ENCODE measurements around the gene AHCTF1. TPM values are rescaled to one million over a fixed set of nuclear protein-coding genes. Genes with fewer than 3 reads are reported as not detected.
"Not testable (repeated sequence)": the region's sequence is repeated elsewhere in the genome, so short reads cannot be mapped to it uniquely, and the experiment has no call there.

Gene AHCTF1
- total and polyA plus RNA-seq, 4 experiments from 2014 or later: 5.7 to 59.0 (median 38.8) TPM

DNA sequence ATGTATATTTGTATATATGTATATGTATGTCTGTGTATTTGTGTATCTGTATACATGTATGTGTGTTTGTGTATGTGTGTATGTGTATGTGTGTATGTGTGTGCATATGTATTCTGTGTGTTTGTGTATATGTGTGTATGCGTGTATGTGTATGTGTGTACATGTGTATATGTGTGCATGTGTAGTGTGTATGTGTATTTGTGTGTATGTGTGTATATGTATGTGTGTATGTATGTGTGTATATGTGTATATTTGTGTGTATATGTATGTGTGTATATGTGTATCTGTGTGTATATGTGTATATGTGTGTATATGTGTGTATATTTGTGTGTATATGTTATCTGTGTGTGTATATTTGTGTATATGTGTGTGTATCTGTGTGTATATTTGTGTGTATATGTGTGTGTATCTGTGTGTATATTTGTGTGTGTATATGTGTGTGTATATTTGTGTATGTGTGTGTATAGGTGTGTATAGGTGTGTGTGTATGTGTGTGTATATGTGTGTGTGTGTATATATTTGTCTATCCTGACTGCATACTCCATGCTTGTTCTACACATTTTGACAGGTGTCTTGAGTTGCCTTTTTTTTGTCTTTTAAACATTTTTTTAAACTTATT is 106.1 kb downstream of the AHCTF1 start:
- peaks cover 3 to 10% of the 10 kb centered on the region in 2 donors for H3K36me3 Mint-ChIP-seq
- H3K9me3 ChIP-seq (ENCODE audit: control insufficient read depth in 1 of 2, low read length in 2 of 2): no peaks in the 10 kb centered on the region
- H3K27me3 Mint-ChIP-seq: peaks cover 1 to 7% of the 10 kb centered on the region in 2 donors
- intact Hi-C loops (cut with micrococcal nuclease): no loop called here
- DNase-seq: no peak
- H3K4me3 Mint-ChIP-seq: no peak overlapping the region
- no peak overlapping the region for H3K4me3 ChIP-seq (ENCODE audit: low read length in 2 of 2)
- ChIA-PET POLR2A (ENCODE audit: partially characterized antibody) (no interaction called here), CTCF (ENCODE audit: partially characterized antibody) (no interaction called here)
- H3K4me1 Mint-ChIP-seq: peaks cover 0 to 16% (median 4%) of the 10 kb centered on the region in 4 donors
- H3K36me3 ChIP-seq (ENCODE audit: insufficient read depth, low read length): no peaks in the 10 kb centered on the region
- H3K27me3 ChIP-seq (ENCODE audit: insufficient read depth, low read length): no peaks in the 10 kb centered on the region
- H3K4me1 ChIP-seq (ENCODE audit: insufficient read depth, low read length): peaks cover 6% of the 10 kb centered on the region
- H3K27ac ChIP-seq (ENCODE audit: low read depth, low read length): no peak overlapping the region
- H3K9me3 Mint-ChIP-seq: peaks cover 4 to 19% (median 14%) of the 10 kb centered on the region in 8 donors
- H3K27ac Mint-ChIP-seq: no peak overlapping the region

DNA sequence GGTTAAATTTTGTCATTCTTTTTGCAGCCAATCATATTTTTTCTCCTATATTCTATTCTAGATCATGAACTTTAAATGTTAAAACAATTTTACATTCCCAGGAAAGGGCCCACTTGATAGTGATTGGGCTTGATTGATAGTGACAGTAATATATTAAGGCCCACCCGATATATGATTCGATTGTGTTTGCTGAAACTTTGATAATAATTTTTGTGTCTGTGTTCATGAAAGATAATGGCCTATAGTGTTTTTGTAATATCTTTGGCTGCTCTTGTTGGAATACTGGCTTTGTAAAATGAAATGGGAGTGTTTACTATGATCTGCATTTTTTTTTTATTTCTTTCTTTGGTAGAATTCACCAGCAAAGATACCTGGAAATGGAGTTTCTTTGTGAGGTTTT is 107.2 kb downstream of the AHCTF1 start:
- Mint-ChIP-seq H3K9me3 (peaks cover 4 to 14% (median 11%) of the 10 kb centered on the region in 8 donors), H3K27ac (no peak overlapping the region), H3K27me3 (peaks cover 1 to 9% of the 10 kb centered on the region in 2 donors), H3K4me3 (no peak overlapping the region), H3K36me3 (peaks cover 2 to 6% of the 10 kb centered on the region in 2 donors), H3K4me1 (peaks cover 0 to 19% (median 5%) of the 10 kb centered on the region in 4 donors)
- Histone ChIP-seq H3K27ac (ENCODE audit: low read depth, low read length) (no peak overlapping the region), H3K36me3 (ENCODE audit: insufficient read depth, low read length) (no peaks in the 10 kb centered on the region), H3K27me3 (ENCODE audit: insufficient read depth, low read length) (no peaks in the 10 kb centered on the region), H3K4me3 (ENCODE audit: low read length in 2 of 2) (no peak overlapping the region), H3K4me1 (ENCODE audit: insufficient read depth, low read length) (peaks cover 6% of the 10 kb centered on the region), H3K9me3 (ENCODE audit: control insufficient read depth in 1 of 2, low read length in 2 of 2) (no peaks in the 10 kb centered on the region)
- no peak for DNase-seq
- POLR2A ChIA-PET (ENCODE audit: partially characterized antibody): no interaction called here
- intact Hi-C loops (cut with micrococcal nuclease): no loop called here
- CTCF ChIA-PET (ENCODE audit: partially characterized antibody): no interaction called here

GRCh38 chr1:246822154-246822553 is 109.6 kb downstream of the AHCTF1 start:
- H3K4me3 Mint-ChIP-seq; H3K4me1 ChIP-seq (ENCODE audit: insufficient read depth, low read length); intact Hi-C loops (cut with micrococcal nuclease); POLR2A ChIA-PET (ENCODE audit: partially characterized antibody); H3K36me3 ChIP-seq (ENCODE audit: insufficient read depth, low read length); H3K36me3 Mint-ChIP-seq; H3K9me3 ChIP-seq (ENCODE audit: control insufficient read depth in 1 of 2, low read length in 2 of 2); H3K27me3 Mint-ChIP-seq; DNase-seq; CTCF ChIA-PET (ENCODE audit: partially characterized antibody); H3K4me3 ChIP-seq (ENCODE audit: low read length in 2 of 2); H3K9me3 Mint-ChIP-seq; H3K27ac ChIP-seq (ENCODE audit: low read depth, low read length); H3K27me3 ChIP-seq (ENCODE audit: insufficient read depth, low read length): not testable (repeated sequence)
- peak overlapping the region in 1 of 7 donors; percentile 64 for H3K27ac Mint-ChIP-seq
- peaks cover 0 to 19% (median 6%) of the 10 kb centered on the region in 4 donors for H3K4me1 Mint-ChIP-seq

DNA sequence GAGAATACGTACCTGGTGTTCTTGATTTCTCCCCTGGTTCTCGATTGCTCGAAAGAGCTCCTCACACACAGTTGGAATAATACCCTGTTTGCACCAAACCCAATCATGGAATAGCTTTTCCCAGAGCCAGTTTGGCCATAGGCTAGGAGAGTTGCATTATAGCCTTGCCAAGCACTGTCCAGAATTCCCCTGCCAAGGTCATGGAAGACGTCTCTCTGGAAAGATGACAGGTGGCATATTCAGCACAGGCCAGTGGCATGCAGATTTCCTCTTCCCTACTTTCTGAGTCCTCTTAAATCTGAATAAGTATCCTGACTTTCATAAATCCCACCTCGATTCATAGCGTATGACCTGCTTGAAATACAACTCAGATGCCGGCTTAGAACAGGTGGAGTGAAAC is 111.1 kb downstream of the AHCTF1 start:
- Histone ChIP-seq H3K9me3 (ENCODE audit: control insufficient read depth in 1 of 2, low read length in 2 of 2) (no peaks in the 10 kb centered on the region), H3K27ac (ENCODE audit: low read depth, low read length) (no peak overlapping the region), H3K27me3 (ENCODE audit: insufficient read depth, low read length) (no peaks in the 10 kb centered on the region), H3K4me3 (ENCODE audit: low read length in 2 of 2) (no peak overlapping the region), H3K4me1 (ENCODE audit: insufficient read depth, low read length) (peaks cover 6% of the 10 kb centered on the region), H3K36me3 (ENCODE audit: insufficient read depth, low read length) (no peaks in the 10 kb centered on the region)
- intact Hi-C loops (cut with micrococcal nuclease): no loop called here
- CTCF ChIA-PET (ENCODE audit: partially characterized antibody): interaction anchor here (0.6 kb wide), 1 partner anchor 760 kb away, joined by 3 read pairs; no protein-coding TSS in a partner anchor
- no peak for DNase-seq
- Mint-ChIP-seq H3K27me3 (peaks cover 1 to 3% of the 10 kb centered on the region in 2 donors), H3K4me1 (peaks cover 0 to 19% (median 6%) of the 10 kb centered on the region in 4 donors), H3K9me3 (peaks cover 0 to 10% (median 0%) of the 10 kb centered on the region in 8 donors), H3K36me3 (no peaks in the 10 kb centered on the region), H3K27ac (no peak overlapping the region), H3K4me3 (no peak overlapping the region)
- POLR2A ChIA-PET (ENCODE audit: partially characterized antibody): no interaction called here

DNA sequence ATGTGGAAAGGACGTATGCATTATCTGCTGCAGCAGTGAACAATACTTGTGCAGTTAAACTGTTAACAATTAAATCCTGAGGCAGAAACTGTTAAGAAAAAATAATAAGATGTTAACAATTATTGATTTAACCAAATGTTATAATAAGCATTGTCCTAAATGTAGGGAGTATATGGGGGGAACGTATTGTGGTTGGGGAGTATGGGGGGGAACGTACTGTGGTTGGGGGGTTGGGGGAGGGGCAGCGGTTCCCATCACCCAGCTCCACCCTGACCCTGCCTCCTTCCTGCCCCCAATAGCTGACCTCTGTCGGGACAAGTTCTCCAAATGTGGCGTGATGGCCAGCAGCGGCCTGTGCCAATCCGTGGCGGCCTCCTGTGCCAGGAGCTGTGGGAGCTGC is 114.0 kb downstream of the AHCTF1 start:
- H3K4me3 Mint-ChIP-seq; H3K27me3 ChIP-seq (ENCODE audit: insufficient read depth, low read length); H3K27ac Mint-ChIP-seq; POLR2A ChIA-PET (ENCODE audit: partially characterized antibody); CTCF ChIA-PET (ENCODE audit: partially characterized antibody); H3K4me1 ChIP-seq (ENCODE audit: insufficient read depth, low read length); H3K36me3 ChIP-seq (ENCODE audit: insufficient read depth, low read length); intact Hi-C loops (cut with micrococcal nuclease); H3K4me3 ChIP-seq (ENCODE audit: low read length in 2 of 2); H3K27ac ChIP-seq (ENCODE audit: low read depth, low read length); H3K36me3 Mint-ChIP-seq; DNase-seq; H3K9me3 ChIP-seq (ENCODE audit: control insufficient read depth in 1 of 2, low read length in 2 of 2): not testable (repeated sequence)
- Mint-ChIP-seq H3K27me3 (peaks cover 12 to 14% of the 10 kb centered on the region in 2 donors), H3K9me3 (peaks cover 0 to 10% (median 0%) of the 10 kb centered on the region in 8 donors), H3K4me1 (peaks cover 0 to 19% (median 6%) of the 10 kb centered on the region in 4 donors)

DNA sequence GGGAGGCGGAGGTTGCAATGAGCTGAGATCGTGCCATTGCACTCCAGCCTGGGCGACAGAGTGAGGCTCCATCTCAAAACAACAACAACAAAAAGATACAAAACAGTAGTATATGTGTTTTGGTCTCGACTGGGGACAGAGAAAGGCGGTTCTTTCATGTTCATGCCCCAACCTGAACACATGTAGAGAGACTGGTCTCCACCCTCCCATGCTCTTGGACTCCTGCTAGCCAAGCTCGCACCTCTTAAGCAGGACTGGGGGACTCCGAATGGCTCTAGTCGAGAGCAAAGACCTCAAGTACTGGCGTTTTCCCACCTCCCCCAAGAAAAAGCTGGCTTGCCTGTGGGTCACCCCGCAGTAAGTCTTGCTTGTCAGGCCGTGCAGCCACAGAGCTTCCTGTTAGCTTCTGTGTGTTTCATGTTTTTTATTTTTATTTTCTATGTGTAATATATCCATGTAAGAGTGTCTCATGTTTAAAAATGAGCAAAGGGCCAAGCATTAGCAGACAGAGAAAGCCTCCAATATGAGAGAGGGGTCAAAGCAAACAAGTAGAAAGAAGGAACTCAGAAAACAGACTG is 116.0 kb downstream of the AHCTF1 start:
- H3K4me3 Mint-ChIP-seq: no peak overlapping the region
- intact Hi-C loops (cut with micrococcal nuclease): no loop called here

DNA sequence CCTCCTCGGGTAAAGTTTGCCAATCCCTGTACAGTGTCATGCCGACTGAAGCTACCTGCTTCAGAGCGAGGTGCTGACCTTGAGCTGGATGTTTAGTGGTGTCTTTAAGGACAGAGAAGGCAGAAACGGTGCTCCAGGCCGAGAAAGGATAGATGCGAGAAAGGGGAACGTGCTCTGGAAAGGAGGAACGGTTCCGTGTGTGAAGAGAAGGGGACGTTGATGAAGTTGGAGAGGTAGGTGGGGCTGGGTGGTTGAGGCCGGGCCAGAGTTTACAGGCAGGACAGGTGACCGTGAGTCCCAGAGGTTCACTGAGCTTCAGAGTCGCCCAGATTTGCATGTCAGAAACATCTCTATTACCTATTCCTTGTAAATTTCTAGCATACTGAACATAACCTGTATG is 116.9 kb downstream of the AHCTF1 start:
- no peak overlapping the region for H3K27ac ChIP-seq (ENCODE audit: low read depth, low read length)
- Mint-ChIP-seq H3K36me3 (no peaks in the 10 kb centered on the region), H3K9me3 (peaks cover 0 to 10% (median 0%) of the 10 kb centered on the region in 8 donors), H3K27ac (no peak overlapping the region), H3K4me3 (no peak overlapping the region), H3K27me3 (peaks cover 13 to 18% of the 10 kb centered on the region in 2 donors), H3K4me1 (peaks cover 0 to 2% (median 0%) of the 10 kb centered on the region in 4 donors)
- ChIA-PET POLR2A (ENCODE audit: partially characterized antibody) (no interaction called here), CTCF (ENCODE audit: partially characterized antibody) (no interaction called here)
- intact Hi-C loops (cut with micrococcal nuclease): no loop called here
- no peaks in the 10 kb centered on the region for H3K9me3 ChIP-seq (ENCODE audit: control insufficient read depth in 1 of 2, low read length in 2 of 2)
- no peak for DNase-seq
- H3K36me3 ChIP-seq (ENCODE audit: insufficient read depth, low read length): no peaks in the 10 kb centered on the region
- H3K4me1 ChIP-seq (ENCODE audit: insufficient read depth, low read length): no peaks in the 10 kb centered on the region
- H3K4me3 ChIP-seq (ENCODE audit: low read length in 2 of 2): no peak overlapping the region
- H3K27me3 ChIP-seq (ENCODE audit: insufficient read depth, low read length): no peaks in the 10 kb centered on the region

More for the DNA sequence above, 116.0 kb downstream of the AHCTF1 start:
- H3K36me3 ChIP-seq (ENCODE audit: insufficient read depth, low read length): no peaks in the 10 kb centered on the region
- no peak overlapping the region for H3K4me3 ChIP-seq (ENCODE audit: low read length in 2 of 2)
- DNase-seq: no peak
- H3K36me3 Mint-ChIP-seq: no peaks in the 10 kb centered on the region
- H3K27me3 Mint-ChIP-seq: peaks cover 13 to 19% of the 10 kb centered on the region in 2 donors
- ChIA-PET CTCF (ENCODE audit: partially characterized antibody) (no interaction called here), POLR2A (ENCODE audit: partially characterized antibody) (no interaction called here)
- H3K9me3 Mint-ChIP-seq: peaks cover 0 to 10% (median 0%) of the 10 kb centered on the region in 8 donors
- no peaks in the 10 kb centered on the region for H3K9me3 ChIP-seq (ENCODE audit: control insufficient read depth in 1 of 2, low read length in 2 of 2)
- peaks cover 0 to 4% (median 2%) of the 10 kb centered on the region in 4 donors for H3K4me1 Mint-ChIP-seq
- H3K4me1 ChIP-seq (ENCODE audit: insufficient read depth, low read length): no peaks in the 10 kb centered on the region
- no peak overlapping the region for H3K27ac ChIP-seq (ENCODE audit: low read depth, low read length)
- no peak overlapping the region for H3K27ac Mint-ChIP-seq
- no peaks in the 10 kb centered on the region for H3K27me3 ChIP-seq (ENCODE audit: insufficient read depth, low read length)
